NCI-H2171 (cell line): Measurements from ENCODE around the gene TAB3.

Source experiments
- DNase-seq: peaks from one replicate; lab custom pipeline; 2025; lab: John Stamatoyannopoulos, UW

The TAB3 gene

DNA sequence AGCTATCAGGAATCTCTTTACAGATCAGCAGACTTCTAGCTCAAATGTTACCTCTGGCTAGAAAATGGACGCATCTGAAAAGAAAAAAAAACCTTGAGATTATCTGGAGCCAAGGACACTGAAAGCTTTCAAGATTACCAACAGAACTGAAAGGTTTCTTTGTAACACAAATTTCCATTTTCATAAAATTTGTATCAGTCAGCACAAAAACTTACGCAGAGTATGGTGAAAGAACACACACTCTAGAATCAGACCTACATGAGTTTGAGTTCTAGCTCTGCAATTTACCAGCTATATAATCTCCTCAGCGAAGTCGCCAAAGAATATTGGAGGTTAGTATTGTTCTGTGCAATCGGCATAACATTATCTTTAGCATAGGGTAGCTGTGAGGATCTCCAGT, 1.8 kb downstream of the TAB3 start:
- DNase-seq = no peak

- DNase-seq = no peak
Measured at GRCh38 chrX:30885136-30885535, 3.9 kb downstream of the TAB3 start.

GRCh38 chrX:30883138-30883537, 5.9 kb downstream of the TAB3 start:
- DNase-seq = no peak

GRCh38 chrX:30881797-30882196, 7.3 kb downstream of the TAB3 start:
- no peak for DNase-seq

DNA sequence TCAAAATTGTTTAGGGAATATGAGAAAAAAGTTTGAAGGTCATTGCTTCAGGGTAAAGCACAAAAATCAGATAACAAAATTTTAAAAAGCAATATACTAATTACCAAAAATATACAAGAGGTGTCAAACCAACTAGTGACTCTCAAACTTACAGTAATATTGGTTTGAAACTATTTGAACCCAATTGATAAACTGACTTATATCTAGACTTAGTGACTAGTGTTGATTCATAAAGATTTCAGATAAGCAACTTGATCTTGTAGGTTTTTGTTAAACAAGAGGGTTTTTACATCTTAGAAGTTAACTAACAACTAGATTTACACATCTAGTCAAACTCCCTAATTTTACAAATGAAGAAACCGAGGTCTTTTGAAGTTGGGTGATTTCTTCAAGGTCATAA, 7.7 kb downstream of the TAB3 start:
- no peak for DNase-seq

DNA sequence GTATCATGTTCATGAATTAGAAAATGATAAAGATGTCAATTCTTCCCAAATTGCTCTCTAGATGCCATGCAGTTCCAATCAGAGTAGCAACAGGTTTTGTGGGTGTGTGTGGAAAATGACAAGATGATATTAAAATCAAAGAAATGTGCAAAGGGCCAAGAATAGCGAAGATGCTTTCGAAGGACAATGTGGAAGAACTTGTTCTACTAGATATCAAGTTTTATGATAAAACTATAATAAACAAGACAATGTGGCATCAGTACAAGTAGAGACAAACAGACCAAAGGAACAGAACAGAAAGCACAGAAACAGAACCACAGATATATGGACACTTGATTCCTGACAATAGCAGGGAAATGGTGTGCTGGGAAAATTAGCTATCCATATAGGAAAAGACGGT, 9.0 kb downstream of the TAB3 start:
- DNase-seq = no peak

DNA sequence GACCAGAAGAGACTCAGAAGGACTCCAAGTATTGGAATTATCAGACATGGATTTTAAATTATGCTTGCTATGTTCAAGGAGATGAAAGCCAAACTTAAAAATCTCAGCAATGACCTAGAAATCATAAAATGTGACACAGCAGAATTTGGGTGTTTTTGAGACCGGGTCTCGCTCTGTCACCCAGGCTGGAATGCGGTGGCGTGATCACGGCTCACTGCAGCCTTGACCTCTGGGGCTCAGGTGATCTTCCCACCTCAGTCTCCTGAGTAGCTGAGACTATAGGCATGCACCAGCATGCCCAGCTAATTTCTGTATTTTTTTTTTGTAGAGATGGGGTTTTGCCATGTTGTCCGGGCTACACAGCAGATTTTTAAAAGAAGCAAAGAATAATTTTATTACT, 12.7 kb downstream of the TAB3 start:
- DNase-seq = no peak

GRCh38 chrX:30875957-30876356, 13.1 kb downstream of the TAB3 start:
- no peak for DNase-seq

DNA sequence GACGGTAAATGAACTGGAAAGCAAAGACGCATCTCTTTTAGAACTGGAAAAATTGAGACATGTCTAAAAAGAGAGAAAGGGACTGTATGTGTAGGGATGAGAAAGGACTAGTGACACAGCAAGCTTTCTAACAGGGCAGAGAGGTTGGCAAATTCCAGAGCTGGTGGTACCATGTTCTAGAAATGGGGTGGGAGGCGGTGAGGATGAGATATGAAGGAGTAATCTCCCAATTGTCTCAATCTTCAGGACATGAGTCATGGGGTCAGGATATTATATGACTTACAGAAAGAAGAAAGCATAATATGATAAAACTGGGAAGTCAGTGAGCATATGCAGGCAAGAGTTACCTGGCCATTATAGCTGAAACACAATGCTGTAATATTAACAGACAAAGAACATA, 14.2 kb downstream of the TAB3 start:
- DNase-seq = no peak

- DNase-seq = no peak
Measured at GRCh38 chrX:30870572-30870971, 18.5 kb downstream of the TAB3 start.

- no peak for DNase-seq
Measured at GRCh38 chrX:30865612-30866011, 23.4 kb downstream of the TAB3 start.

DNA sequence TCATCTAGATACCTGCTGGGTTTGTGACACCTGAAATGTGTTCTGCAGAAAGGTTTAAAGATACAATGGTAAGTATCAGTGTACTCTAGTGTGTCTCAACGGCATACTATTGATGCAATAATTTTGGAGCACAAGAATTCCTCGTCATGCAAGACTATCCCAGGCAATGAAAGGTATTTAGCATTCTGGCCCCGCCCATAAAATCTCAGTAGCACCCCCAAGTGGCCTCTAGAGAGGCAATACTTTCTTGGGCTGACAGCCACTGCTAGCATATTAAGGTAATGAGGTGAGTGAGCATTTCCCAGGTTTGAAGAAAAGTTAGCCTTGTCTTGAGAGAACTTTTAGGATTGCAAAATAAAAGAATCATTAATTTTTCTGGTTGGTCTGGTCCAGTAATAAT, 24.0 kb downstream of the TAB3 start:
- DNase-seq = no peak

GRCh38 chrX:30864383-30864785, 24.7 kb downstream of the TAB3 start:
- DNase-seq = no peak

DNA sequence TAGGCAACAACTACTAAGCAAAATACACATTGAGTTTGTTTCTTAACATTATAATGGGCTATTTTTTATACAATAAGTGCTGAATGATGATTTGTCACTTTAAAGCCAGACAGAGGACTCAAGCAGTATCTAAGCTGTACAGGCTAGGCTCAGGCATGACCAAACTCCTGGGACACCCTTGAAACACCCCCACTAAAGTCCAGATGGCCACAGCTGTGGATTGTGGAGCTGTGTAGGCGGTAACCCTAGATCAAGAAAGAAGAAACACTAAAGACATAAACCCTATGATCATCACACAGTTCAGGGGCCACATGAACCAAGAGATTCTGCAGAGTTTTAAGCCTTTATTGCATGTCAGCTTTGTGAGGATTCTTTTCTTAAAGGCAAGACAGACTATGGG, 25.1 kb downstream of the TAB3 start:
- no peak for DNase-seq

- DNase-seq = no peak
Measured at GRCh38 chrX:30858098-30858497, 31.0 kb downstream of the TAB3 start.

GRCh38 chrX:30851449-30851848, 37.6 kb downstream of the TAB3 start:
- no peak for DNase-seq

DNA sequence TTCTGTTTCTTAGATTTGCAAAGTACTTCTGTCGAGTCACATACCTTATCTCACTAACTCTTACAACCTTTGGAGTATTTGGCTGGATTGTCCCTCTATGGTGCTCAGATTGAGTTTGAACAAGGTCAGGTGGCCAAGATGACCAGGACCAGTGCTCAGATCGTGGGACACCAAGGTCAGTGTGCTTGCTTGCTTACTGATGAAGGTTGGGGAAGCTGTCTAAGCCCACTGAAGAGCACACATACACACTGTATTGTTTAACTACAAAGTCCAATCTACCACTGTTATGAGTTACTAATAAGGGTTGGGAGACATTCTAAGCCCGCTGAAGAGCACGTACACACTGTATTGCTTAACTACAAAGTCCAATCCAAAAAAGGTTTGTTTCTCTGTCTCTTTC, 53.7 kb downstream of the TAB3 start:
- no peak for DNase-seq

DNA sequence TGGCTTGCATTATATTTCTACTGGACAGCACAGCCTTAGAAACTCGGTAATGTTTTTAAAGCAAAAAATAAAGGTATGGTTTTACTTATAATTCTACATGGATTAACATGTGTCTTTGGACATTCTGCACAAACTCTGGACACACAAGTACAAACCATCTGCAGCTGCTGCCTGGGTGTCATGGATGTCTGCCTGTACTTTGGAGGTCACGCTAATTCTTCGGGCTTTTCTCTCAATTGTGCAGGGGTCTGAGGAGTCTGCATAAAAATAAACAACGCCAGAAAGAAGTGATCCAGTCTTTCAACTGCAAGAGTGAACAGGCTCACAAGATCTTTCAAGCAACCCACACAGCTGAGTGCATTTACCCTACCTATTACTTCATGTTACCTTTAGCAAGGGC, 55.2 kb downstream of the TAB3 start:
- no peak for DNase-seq

GRCh38 chrX:30831082-30831481, 58.0 kb downstream of the TAB3 start:
- DNase-seq = no peak

GRCh38 chrX:30830326-30830943, 58.6 kb downstream of the TAB3 start:
- DNase-seq = no peak

DNA sequence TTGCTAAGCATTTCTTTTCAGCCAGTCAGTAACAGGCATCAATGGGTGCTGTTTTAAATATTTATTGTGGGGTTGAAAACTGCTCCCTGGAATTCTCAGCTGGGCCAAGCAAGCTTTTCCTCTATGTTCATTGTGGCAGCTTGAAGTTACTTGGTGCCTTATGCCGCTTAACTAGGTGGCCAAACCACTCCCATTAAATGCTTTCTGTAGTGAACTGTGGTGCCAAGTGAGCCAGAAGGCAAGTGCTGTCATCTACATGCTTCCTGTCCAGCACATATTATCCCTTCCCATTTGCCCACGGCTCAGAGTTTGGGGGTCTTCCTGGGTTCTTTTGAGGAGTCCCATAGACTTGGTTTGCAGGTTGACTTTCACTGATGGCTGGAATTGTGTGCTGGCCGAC, 64.8 kb downstream of the TAB3 start:
- no peak for DNase-seq

DNA sequence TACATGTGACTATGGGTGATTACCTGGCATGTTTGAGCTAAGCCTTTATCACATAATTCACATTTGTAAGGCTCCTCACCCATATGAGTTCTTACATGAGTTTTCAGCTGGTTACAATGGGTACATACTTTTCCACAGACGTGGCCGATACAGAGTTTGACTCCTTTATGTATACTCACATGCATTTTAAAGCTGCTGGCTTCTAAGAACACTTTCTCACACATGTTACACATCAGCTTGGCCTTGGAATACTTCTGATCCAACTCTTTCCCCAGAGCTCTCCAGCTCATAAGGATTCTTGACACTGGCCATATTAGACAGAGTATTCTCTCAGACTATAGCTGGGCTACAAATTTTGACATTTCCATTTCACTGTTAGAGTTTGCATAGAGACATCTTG, 66.3 kb downstream of the TAB3 start:
- no peak for DNase-seq

- DNase-seq = no peak
Measured at GRCh38 chrX:30822068-30822681, 66.9 kb downstream of the TAB3 start.

DNA sequence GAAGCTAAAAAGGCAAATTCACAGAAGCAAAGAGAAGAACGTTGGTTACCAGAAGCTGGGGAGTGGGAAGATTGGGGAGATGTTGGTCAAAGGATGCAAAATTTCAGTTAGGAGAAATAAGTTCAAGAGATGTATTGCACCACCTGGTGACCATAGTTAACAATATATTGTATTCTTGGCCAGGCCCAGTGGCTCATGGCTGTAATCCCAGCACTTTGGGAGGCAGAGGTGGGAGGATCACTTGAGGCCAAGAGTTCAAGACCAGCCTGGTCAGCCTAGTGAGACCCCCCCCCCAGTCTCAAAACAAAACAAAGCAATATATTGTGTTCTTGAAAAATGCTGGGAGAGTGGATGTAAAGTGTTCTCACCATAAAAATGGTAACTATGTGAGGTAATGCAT, 67.9 kb downstream of the TAB3 start:
- DNase-seq = no peak
